HCT116 (cell line): Measurements from ENCODE around the gene RHEB.

Experiments used
- CBX3 ChIP-seq: IDR thresholded peaks from 2 replicates; pipeline ENCODE4 v1.6.1; 2012; ENCODE audit warnings: low read depth
- CTCF ChIP-seq, 3 experiments: fragments of 200-600 bp in 1 of 3; sonication (generic) in 1 of 3; IDR thresholded peaks in 2 of 3; conservative IDR thresholded peaks in 1 of 3; 2 replicates each; pipeline ENCODE4 v1.5.1; 2012 to 2017; ENCODE audit warnings: low read depth in 2 of 3, low read length in 2 of 3, antibody characterized with exemption in 1 of 3, borderline replicate concordance in 1 of 3, control low read depth in 1 of 3, mild to moderate bottlenecking in 1 of 3, mixed read lengths in 1 of 3, mixed run types in 1 of 3, moderate library complexity in 1 of 3; ENCODE audit not compliant: insufficient read depth in 1 of 3
- EZH2phosphoT487 ChIP-seq: fragments of 200-600 bp; IDR thresholded peaks from 2 replicates; pipeline ENCODE4 v1.6.1; 2018; ENCODE audit warnings: antibody characterized with exemption, borderline replicate concordance
- POLR2A ChIP-seq: IDR thresholded peaks from 2 replicates; pipeline ENCODE4 v1.7.0; 2011; ENCODE audit warnings: borderline replicate concordance; ENCODE audit not compliant: insufficient read depth, insufficient read length; ENCODE audit errors: extremely low read depth
- POLR2AphosphoS5 ChIP-seq: IDR thresholded peaks from 2 replicates; pipeline ENCODE4 v1.6.1; 2011; ENCODE audit warnings: mild to moderate bottlenecking, low read depth, low read length, moderate library complexity
- SIN3A ChIP-seq: IDR thresholded peaks from 2 replicates; pipeline ENCODE4 v1.6.1; 2012; ENCODE audit warnings: low read depth
- SP1 ChIP-seq: IDR thresholded peaks from 2 replicates; pipeline ENCODE4 v1.6.1; 2012; ENCODE audit warnings: low read depth
- TF ChIP-seq, protein P1 (sequence below): IDR thresholded peaks from 2 replicates; pipeline ENCODE4 v1.6.1; 2012; ENCODE audit warnings: low read depth

DNA sequence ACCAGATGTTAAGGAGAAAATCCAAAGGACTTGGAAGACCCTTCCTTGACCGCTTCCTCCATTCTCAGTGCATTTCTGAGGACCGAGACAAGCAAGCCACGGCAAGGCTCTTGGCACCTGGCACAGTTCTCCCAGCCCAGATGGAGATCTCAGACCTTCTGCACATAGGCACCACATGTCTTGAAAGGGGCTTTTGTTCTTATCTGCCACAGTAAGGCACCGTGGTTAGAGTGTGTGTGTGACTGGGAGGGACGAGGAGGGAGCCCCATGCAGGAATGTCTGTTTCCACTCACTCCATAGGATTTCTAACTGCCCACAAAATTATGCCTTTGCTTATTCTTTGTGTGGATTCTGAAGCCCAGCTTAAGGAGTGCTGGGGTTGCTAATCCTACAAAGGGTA, 99.6 kb downstream of the RHEB start:
- TF ChIP-seq CTCF (IDR thresholded peaks at IDR 0.05 in 2 of 3, conservative IDR thresholded peaks at IDR 0.05 in 1 of 3; ENCODE audit: borderline replicate concordance in 1 of 3, insufficient read depth in 1 of 3, low read depth in 2 of 3, low read length in 2 of 3): no peak
- no peak for TF ChIP-seq POLR2A
- TF ChIP-seq EZH2phosphoT487: no peak
- no peak for TF ChIP-seq POLR2AphosphoS5
- TF ChIP-seq, protein P1, sequence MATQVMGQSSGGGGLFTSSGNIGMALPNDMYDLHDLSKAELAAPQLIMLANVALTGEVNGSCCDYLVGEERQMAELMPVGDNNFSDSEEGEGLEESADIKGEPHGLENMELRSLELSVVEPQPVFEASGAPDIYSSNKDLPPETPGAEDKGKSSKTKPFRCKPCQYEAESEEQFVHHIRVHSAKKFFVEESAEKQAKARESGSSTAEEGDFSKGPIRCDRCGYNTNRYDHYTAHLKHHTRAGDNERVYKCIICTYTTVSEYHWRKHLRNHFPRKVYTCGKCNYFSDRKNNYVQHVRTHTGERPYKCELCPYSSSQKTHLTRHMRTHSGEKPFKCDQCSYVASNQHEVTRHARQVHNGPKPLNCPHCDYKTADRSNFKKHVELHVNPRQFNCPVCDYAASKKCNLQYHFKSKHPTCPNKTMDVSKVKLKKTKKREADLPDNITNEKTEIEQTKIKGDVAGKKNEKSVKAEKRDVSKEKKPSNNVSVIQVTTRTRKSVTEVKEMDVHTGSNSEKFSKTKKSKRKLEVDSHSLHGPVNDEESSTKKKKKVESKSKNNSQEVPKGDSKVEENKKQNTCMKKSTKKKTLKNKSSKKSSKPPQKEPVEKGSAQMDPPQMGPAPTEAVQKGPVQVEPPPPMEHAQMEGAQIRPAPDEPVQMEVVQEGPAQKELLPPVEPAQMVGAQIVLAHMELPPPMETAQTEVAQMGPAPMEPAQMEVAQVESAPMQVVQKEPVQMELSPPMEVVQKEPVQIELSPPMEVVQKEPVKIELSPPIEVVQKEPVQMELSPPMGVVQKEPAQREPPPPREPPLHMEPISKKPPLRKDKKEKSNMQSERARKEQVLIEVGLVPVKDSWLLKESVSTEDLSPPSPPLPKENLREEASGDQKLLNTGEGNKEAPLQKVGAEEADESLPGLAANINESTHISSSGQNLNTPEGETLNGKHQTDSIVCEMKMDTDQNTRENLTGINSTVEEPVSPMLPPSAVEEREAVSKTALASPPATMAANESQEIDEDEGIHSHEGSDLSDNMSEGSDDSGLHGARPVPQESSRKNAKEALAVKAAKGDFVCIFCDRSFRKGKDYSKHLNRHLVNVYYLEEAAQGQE: no peak
- no peak for TF ChIP-seq CBX3
- no peak for TF ChIP-seq SP1
- TF ChIP-seq SIN3A: no peak
